Measurements from ENCODE around the gene DUSP19. TPM values are rescaled to one million over a fixed set of nuclear protein-coding genes. Genes with fewer than 3 reads are reported as not detected.
A peak's percentile ranks its signal among the peaks of the same experiment; 100 is the strongest.

Gene DUSP19
- polyA plus RNA-seq, 3 donors, result 4.2 to 5.5 (median 4.2) TPM

DNA sequence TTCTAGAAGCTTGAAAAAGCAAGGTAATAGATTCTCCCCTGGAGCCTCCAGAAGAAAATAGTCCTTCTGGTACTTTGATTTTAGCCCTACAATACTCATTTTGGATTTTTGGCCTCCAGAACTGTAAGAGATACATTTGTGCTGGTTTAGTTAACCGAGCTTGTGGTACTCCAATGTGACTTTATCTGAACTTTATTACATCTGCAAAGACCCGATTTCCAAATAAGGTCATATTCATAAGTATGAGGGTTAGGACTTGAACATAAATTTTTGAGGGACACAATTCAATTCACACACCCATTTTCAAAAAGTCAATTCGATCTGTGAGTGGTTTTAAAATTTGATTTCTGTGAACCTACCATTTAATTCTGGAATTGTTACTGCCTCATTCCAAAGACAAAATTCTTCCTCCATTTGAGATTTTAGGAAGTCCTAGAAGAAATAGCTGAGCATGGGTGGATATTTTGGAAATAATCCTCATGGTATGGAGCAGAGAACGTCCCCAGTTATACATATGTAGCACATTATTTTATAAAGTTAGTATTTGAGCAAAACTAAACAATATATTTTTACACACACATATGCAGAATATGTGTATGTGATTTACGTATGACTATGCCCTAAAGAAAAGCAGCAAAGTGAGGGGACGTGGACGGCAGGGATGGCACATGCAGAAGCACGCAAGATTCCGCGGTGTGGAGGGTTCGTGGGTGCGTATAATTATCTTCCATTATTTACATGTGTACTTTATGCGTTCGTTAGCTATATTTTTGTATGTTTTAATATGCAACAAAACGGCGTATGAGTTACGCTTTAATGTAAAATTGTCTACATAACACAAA is 44.8 kb downstream of the DUSP19 start:
- DNase-seq, result peak; percentile 4

DNA sequence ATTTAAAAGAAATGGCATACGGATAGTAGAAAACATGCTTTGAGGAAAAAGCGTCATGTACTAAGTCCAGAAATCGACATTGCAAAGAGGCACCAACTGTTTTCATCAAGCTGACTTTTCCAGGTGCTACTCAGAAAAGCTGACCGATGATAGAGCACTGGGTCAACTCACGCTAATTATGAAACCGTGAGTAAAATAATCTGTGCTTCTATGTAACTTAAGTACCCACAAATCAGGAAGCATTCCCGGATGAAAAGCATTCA is 45.3 kb downstream of the DUSP19 start:
- no peak for DNase-seq

DNA sequence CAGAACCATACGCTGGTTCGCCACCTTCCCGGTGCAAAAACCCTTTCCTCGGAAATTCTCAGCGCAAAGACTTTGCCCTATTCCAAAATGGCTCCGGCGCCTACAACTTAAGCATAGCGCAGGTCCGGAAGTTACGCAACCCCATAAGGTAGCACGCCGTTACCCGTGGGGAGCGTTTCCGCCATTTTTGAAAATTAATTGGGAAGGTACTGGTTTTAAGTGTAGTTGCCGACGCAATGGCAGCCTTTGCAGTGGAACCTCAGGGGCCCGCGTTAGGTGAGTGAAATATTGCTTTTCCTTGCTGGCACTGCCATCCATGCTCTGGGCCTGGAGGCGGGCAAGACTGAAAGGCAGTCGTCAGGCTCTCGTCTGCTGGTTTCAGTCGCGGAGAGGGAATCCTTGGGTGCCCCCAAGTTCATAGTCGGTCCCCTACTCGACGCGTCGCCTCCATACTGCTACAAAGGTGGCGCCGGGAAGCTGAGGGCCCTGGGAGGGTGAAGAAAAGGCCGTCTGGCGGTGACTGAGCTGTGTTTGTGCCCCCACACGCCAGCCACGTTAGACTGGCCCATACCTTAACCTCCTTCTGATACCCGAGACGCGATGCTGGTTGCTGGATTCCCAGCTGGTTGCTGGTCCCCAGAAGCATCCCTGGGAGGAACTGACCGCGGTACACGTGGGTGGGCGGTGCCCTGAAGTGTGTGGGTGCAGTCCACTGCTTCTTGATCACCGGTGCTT is 45.8 kb downstream of the DUSP19 start, which contains the start of gene NUP35:
TSS of gene NUP35 (plus strand) at position 222 of the 735 bp plus-strand sequence. CDS start at position 237, 15 bp downstream.
- peak; percentile 95 for DNase-seq

DNA sequence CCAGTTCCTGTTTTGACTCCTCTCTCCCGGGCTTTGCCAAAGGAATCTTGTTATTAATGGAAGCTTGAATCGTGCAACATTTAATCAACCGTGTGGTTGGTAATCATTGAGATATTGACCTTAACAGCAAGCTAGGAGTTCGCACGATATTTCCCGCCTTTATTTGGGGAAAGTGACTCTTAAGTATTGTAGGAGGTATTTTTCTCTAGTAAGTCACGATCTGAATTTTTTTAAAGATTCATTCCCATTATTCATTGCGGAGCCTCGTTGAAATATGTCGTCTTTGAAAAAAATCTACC is 46.4 kb downstream of the DUSP19 start:
- no peak for DNase-seq

DNA sequence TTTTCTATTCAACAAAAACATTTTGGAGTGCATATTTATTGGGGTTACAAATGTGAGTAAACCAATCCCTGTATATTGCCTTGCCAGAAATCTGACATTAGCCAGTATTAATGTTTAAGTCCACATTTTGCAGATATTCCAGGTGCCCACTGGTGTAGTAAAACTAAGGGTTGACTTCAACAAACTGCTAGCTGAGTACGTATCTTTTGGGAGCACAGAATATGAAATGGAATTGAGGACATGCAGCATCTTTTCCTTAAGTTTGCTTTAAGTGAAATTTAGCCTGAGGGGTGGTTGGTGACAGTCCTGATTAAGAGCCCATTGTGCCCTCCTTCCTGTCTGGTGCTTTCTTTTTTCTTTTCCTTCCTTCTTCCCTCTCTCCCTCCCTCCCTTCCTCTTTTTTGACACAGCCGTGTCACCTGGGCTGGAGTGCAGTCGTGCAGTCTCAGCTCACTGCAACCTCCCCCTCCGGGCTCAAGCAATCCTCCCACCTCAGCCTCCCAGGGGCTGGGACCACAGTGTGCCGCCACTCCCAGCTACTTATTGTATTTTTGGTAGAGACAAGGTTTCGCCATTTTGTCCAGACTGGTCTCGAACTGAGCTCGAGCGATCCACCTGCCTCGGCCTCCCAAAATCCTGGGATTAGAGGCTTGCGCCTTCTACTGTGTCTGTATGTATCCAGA is 47.3 kb downstream of the DUSP19 start:
- DNase-seq, result no peak

DNA sequence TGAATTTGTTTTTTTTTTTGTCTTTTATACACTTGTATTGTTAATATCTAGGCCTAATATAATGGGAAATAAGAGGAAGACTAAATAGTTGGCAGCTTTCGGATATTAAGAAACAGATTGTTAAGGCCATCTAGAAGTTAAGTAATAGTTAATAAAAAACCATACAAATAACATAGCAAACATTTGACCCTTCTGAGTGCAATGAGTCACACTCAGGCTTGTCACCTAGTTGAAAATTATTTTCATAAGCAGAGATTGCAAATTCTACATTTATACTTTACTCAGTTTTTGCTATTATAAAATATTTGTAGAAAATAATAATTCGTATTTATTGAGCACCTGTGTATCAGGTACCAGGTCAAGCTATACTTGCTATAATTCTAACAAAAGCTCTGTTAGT is 48.1 kb downstream of the DUSP19 start:
- DNase-seq, result no peak

DNA sequence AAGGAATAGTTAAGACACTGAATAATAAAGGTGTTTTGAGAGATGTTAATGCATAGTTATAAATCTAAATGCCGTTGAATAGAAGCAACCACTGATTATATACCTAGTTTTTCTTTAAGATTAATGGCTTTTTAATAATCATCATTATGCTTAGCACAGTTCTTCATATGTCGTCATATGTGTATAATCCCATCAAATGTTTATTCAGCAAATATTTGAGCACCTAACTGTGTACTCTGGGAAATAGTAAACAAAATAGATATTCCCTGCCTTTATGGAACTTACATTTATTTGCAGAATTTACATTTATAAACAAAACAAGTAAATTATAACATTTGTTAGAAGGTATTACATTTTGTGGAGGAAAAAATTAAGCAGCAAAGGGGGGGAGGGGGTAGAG is 55.5 kb downstream of the DUSP19 start:
- DNase-seq, result no peak

DNA sequence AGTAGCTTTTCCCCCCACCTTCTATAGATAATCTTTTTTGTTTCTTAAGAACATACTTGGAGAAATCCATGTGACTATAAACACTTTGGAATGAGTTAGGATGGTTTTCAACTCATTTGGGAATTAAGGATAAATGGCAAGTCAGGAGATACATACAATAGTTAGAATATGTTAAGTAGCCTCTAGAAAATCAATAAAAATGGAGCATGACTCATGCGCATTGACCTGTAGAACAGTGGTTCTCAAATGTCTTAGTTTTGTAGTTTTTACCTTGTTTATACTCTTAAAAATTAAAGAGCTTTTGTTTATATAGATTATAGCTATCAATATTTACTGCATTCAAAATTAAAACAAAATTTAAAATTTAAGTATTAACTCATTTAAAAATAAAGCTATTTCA is 70.4 kb downstream of the DUSP19 start:
- no peak for DNase-seq

DNA sequence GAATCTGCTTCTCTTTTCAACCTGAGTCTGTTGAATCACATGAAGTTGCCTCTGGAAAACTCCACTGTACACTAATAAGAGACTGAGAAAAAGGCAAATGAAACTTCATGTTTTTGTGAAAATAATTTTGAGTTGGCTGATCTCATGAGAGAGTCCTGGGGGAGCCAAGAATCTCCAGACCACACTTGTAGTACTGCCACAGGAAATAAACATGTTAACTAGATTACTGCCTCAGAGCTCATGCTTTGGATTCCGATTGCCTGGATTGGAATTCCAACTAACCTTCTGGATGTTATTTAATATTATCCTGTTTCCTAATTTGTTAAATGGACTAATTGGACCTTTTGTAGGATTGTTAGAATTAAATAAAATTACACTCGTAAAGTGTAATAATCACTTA is 70.9 kb downstream of the DUSP19 start:
- DNase-seq, result no peak

Other genes starting within 250 kb of the DUSP19 start
- 10 to 100 TPM in 1 of 3 donors, 1 to 10 TPM in 2; 8.0 to 11.5 (median 9.3) TPM for gene FRZB, start 212.1 kb upstream of the DUSP19 start, polyA plus RNA-seq (ENCODE audit: insufficient read length in 3 of 3)
- 100 to 1,000 TPM; 113 to 118 (median 117) TPM for gene NCKAP1, start 40.3 kb upstream of the DUSP19 start, polyA plus RNA-seq (ENCODE audit: insufficient read length in 3 of 3)
- 10 to 100 TPM; 22.6 to 26.8 (median 22.6) TPM for gene NUP35, start 45.7 kb downstream of the DUSP19 start, polyA plus RNA-seq (ENCODE audit: insufficient read length in 3 of 3)